HUES6 (cell line): ENCODE results near the gene RBM43.
"Not testable (repeated sequence)": the region's sequence is repeated elsewhere in the genome, so short reads cannot be mapped to it uniquely, and the experiment has no call there.

Source experiments
- H3K27ac ChIP-seq: 2 replicates; pipeline ENCODE4 v1.7.0; 2013; ENCODE audit warnings: low read depth, mild to moderate bottlenecking, low read length, inconsistent platforms
- H3K27me3 ChIP-seq: 2 replicates; pipeline ENCODE4 v1.6.1; 2013; ENCODE audit warnings: low read length; ENCODE audit not compliant: control insufficient read depth, insufficient read depth
- H3K36me3 ChIP-seq: 2 replicates; pipeline ENCODE4 v1.6.1; 2013; ENCODE audit warnings: low read length; ENCODE audit not compliant: control insufficient read depth, insufficient read depth
- H3K4me1 ChIP-seq: 2 replicates; pipeline ENCODE4 v1.6.1; 2013; ENCODE audit warnings: low read length; ENCODE audit not compliant: control insufficient read depth, insufficient read depth
- H3K4me3 ChIP-seq: 2 replicates; pipeline ENCODE4 v1.5.1; 2013; ENCODE audit warnings: low read depth, low read length
- H3K9ac ChIP-seq: one replicate; pipeline ENCODE4 v1.6.1; 2013; ENCODE audit warnings: mild to moderate bottlenecking, low read length
- H3K9me3 ChIP-seq: 2 replicates; pipeline ENCODE4 v1.6.1; 2013; ENCODE audit warnings: low read depth, low read length; ENCODE audit not compliant: control insufficient read depth, insufficient read depth

Gene RBM43

GRCh38 chr2:151261231-151261976 is at the start of gene RBM43:
TSS of gene RBM43 (minus strand) at chr2:151261863. CDS start at chr2:151261727, 136 bp downstream.
- H3K4me1 ChIP-seq: peaks cover 17% of the 10 kb centered on the region; the same call in 1 of the 2 replicates
- H3K27me3 ChIP-seq: no peaks in the 10 kb centered on the region
- H3K9ac ChIP-seq: peak within 1 kb of the TSS; percentile 54
- no peaks in the 10 kb centered on the region for H3K9me3 ChIP-seq
- H3K27ac ChIP-seq: peak within 1 kb of the TSS; percentile 57
- no peaks in the 10 kb centered on the region for H3K36me3 ChIP-seq
- H3K4me3 ChIP-seq: peak within 1 kb of the TSS; percentile 62

- not testable (repeated sequence) for H3K9ac ChIP-seq, H3K36me3 ChIP-seq, H3K27ac ChIP-seq, H3K4me3 ChIP-seq, H3K4me1 ChIP-seq, H3K27me3 ChIP-seq
- peaks cover 16% of the 10 kb centered on the region; the same call in 1 of the 2 replicates for H3K9me3 ChIP-seq
These were observed 48.6 kb upstream of the RBM43 start for GRCh38 chr2:151310313-151310712.

GRCh38 chr2:151306621-151307020 is 45.0 kb upstream of the RBM43 start:
- Histone ChIP-seq H3K4me1 (no peaks in the 10 kb centered on the region), H3K9me3 (peaks cover 16% of the 10 kb centered on the region; the same call in 1 of the 2 replicates), H3K27me3 (no peaks in the 10 kb centered on the region), H3K36me3 (no peaks in the 10 kb centered on the region), H3K9ac (no peak overlapping the region), H3K27ac (no peak overlapping the region), H3K4me3 (no peak overlapping the region)

DNA sequence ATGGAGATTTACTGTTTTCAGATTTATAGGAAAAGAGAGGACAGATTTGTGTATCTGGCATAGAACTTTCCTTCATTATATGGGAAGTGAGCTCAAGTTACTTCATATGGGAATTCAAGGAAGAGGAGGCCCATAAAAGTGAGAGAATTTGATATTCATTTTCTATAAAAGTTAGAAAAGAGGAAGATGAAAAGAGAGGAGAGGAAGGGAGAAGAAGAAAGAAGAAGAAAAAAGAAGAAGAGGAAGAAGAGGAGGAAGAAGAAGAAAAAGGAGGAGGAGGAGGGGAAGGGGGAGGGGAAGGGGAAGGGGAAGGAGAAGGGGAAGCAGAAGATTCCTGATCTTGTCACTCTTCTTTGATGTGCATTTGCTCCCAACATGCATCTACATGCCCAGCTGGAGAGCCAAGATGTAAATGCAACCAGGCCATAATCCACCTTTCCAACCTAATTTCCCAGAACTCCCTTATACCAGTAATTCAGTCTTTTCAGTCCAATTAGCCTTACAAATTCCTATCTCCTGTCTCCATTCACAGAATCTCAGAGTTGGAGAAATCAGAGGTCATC is 43.5 kb upstream of the RBM43 start:
- Histone ChIP-seq H3K9me3 (peaks cover 16% of the 10 kb centered on the region; the same call in 1 of the 2 replicates), H3K27me3 (no peaks in the 10 kb centered on the region), H3K27ac (no peak overlapping the region), H3K9ac (no peak overlapping the region), H3K4me1 (no peaks in the 10 kb centered on the region), H3K36me3 (no peaks in the 10 kb centered on the region), H3K4me3 (no peak overlapping the region)

DNA sequence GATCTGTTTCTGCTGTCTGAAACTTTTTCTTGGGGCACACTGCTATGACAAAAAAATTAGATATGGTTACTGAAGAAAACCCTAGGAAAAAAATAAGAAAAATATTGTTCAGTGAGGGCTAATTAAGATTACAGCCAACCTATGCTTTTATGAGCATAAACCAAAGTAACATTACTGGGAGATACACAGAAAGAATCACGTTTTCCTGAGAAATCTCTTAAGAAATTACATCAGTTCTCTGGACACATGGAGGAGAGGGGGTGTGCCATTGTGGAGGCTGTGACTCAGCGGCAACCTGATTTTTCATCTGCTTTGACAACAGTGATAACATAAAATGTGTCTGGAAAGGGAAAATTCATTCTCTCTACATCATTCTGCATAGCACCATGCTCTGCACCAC is 41.2 kb upstream of the RBM43 start:
- H3K9me3 ChIP-seq: no peaks in the 10 kb centered on the region
- no peak overlapping the region for H3K27ac ChIP-seq
- H3K27me3 ChIP-seq: no peaks in the 10 kb centered on the region
- no peak overlapping the region for H3K9ac ChIP-seq
- no peak overlapping the region for H3K4me3 ChIP-seq
- H3K36me3 ChIP-seq: no peaks in the 10 kb centered on the region
- H3K4me1 ChIP-seq: no peaks in the 10 kb centered on the region

GRCh38 chr2:151302404-151302803 is 40.7 kb upstream of the RBM43 start:
- Histone ChIP-seq H3K27ac (no peak overlapping the region), H3K36me3 (no peaks in the 10 kb centered on the region), H3K9me3 (no peaks in the 10 kb centered on the region), H3K4me1 (no peaks in the 10 kb centered on the region), H3K9ac (no peak overlapping the region), H3K27me3 (no peaks in the 10 kb centered on the region), H3K4me3 (no peak overlapping the region)

DNA sequence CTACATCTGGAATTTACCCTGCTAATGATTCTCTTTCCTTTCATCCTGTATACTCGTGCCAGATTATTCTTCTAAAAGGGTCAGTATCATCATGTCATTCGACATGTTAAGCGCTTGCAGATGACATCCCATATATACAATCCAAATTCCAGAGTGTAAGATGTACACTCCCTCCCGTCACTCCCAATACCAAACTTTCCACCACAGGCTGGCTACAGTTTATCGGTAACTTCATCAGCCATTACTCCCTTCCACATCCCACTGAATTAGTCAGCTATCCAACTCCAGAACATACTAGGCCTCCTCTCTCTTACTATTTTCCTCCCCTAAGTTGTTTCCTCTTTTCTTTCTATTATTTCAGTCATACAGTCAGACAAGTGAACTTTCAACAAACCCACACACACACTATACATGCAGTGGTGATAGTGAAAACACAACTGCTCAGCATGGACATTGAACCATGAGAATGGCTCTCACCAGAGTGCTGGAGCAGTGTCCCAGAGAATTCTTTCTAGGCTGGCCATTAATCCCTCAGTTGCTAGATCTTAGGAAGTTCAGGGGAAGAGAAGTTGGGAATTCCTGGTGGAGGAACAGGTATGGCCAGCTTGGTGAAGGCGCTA is 38.4 kb upstream of the RBM43 start:
- no peaks in the 10 kb centered on the region for H3K36me3 ChIP-seq
- H3K9me3 ChIP-seq: no peaks in the 10 kb centered on the region
- H3K4me3 ChIP-seq: no peak overlapping the region
- H3K27me3 ChIP-seq: no peaks in the 10 kb centered on the region
- H3K9ac ChIP-seq: no peak overlapping the region
- no peaks in the 10 kb centered on the region for H3K4me1 ChIP-seq
- no peak overlapping the region for H3K27ac ChIP-seq

- Histone ChIP-seq H3K4me1 (no peaks in the 10 kb centered on the region), H3K9me3 (no peaks in the 10 kb centered on the region), H3K36me3 (no peaks in the 10 kb centered on the region), H3K27ac (no peak overlapping the region), H3K27me3 (no peaks in the 10 kb centered on the region), H3K9ac (no peak overlapping the region), H3K4me3 (no peak overlapping the region)
These were observed 36.2 kb upstream of the RBM43 start for GRCh38 chr2:151297882-151298281.

- H3K4me3 ChIP-seq, H3K27me3 ChIP-seq, H3K9ac ChIP-seq, H3K9me3 ChIP-seq, H3K4me1 ChIP-seq, H3K27ac ChIP-seq, H3K36me3 ChIP-seq: not testable (repeated sequence)
These were observed 34.3 kb upstream of the RBM43 start for GRCh38 chr2:151295926-151296325.

GRCh38 chr2:151292546-151292945 is 30.9 kb upstream of the RBM43 start:
- H3K4me3 ChIP-seq: no peak overlapping the region
- no peaks in the 10 kb centered on the region for H3K9me3 ChIP-seq
- H3K27me3 ChIP-seq: no peaks in the 10 kb centered on the region
- H3K4me1 ChIP-seq: peaks cover 7% of the 10 kb centered on the region
- H3K27ac ChIP-seq: no peak overlapping the region
- H3K9ac ChIP-seq: no peak overlapping the region
- H3K36me3 ChIP-seq: no peaks in the 10 kb centered on the region

GRCh38 chr2:151292141-151292540 is 30.5 kb upstream of the RBM43 start:
- Histone ChIP-seq H3K9ac (no peak overlapping the region), H3K36me3 (no peaks in the 10 kb centered on the region), H3K27me3 (no peaks in the 10 kb centered on the region), H3K27ac (no peak overlapping the region), H3K9me3 (no peaks in the 10 kb centered on the region), H3K4me3 (no peak overlapping the region), H3K4me1 (peaks cover 7% of the 10 kb centered on the region)
